ENCODE data around the gene TRIM10.
A peak's percentile ranks its signal among the peaks of the same experiment; 100 is the strongest.

The TRIM10 gene

DNA sequence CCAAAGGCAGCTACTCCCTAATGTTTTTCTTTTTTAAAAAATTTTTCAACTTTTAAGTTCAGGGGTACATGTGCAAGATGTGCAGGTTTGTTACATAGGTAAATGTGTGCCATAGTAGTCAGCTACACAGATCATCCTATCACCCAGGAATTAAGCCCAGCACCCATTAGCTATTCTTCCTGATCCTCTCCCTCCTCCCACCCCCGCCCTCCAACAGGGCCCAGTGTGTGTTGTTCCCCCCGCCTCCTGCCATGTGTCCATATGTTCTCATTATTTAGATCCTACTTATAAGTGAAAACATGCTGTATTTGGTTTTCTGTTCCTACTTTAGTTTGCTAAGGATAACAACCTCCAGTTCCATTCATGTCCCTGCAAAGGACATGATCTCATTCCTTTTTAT, 14.8 kb upstream of the TRIM10 start:
- TF ChIP-seq, protein P1, sequence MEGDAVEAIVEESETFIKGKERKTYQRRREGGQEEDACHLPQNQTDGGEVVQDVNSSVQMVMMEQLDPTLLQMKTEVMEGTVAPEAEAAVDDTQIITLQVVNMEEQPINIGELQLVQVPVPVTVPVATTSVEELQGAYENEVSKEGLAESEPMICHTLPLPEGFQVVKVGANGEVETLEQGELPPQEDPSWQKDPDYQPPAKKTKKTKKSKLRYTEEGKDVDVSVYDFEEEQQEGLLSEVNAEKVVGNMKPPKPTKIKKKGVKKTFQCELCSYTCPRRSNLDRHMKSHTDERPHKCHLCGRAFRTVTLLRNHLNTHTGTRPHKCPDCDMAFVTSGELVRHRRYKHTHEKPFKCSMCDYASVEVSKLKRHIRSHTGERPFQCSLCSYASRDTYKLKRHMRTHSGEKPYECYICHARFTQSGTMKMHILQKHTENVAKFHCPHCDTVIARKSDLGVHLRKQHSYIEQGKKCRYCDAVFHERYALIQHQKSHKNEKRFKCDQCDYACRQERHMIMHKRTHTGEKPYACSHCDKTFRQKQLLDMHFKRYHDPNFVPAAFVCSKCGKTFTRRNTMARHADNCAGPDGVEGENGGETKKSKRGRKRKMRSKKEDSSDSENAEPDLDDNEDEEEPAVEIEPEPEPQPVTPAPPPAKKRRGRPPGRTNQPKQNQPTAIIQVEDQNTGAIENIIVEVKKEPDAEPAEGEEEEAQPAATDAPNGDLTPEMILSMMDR (IDR thresholded peaks at IDR 0.05; ENCODE audit: poor library complexity, severe bottlenecking): no peak
- H3K27ac ChIP-seq (ENCODE audit: poor library complexity, severe bottlenecking): no peak overlapping the region
- peaks cover 44% of the 10 kb centered on the region for H3K27me3 ChIP-seq (ENCODE audit: insufficient read depth, poor library complexity, severe bottlenecking)
- DNase-seq (ENCODE audit: low spot score): no peak
- no peaks in the 10 kb centered on the region for H3K36me3 ChIP-seq (ENCODE audit: low read depth)
- no peak for ATAC-seq (ENCODE audit: low read depth)
- H3K4me3 ChIP-seq (ENCODE audit: severe bottlenecking): no peak overlapping the region
- H3K4me1 ChIP-seq (ENCODE audit: insufficient read depth, poor library complexity, severe bottlenecking): no peaks in the 10 kb centered on the region
- H3K9me3 ChIP-seq (ENCODE audit: severe bottlenecking): peaks cover 5% of the 10 kb centered on the region

DNA sequence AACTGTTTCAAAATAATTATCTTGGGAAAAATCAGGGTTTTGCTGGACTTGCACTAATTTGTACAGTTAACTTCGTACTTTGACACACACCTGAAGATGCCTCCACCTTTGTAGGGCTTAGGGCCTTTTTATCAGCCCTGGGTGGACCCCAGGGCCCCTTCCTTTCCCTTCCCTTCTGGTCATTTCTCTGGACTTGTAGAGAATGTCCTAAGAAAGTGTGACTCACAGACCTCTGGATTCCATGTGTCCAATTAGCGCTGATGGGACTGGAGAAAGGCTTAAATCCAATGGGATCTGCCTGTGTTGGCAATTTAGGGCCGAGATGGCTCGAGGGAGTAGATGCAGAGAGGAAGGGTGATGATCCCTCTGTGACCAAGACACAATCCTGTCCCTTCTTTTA, 11.7 kb upstream of the TRIM10 start:
- no peak for ATAC-seq (ENCODE audit: low read depth)
- no peak overlapping the region for H3K27ac ChIP-seq (ENCODE audit: poor library complexity, severe bottlenecking)
- peaks cover 46% of the 10 kb centered on the region for H3K27me3 ChIP-seq (ENCODE audit: insufficient read depth, poor library complexity, severe bottlenecking)
- DNase-seq (ENCODE audit: low spot score): no peak
- no peaks in the 10 kb centered on the region for H3K4me1 ChIP-seq (ENCODE audit: insufficient read depth, poor library complexity, severe bottlenecking)
- H3K4me3 ChIP-seq (ENCODE audit: severe bottlenecking): no peak overlapping the region
- TF ChIP-seq, protein P1 (IDR thresholded peaks at IDR 0.05; ENCODE audit: poor library complexity, severe bottlenecking): no peak
- no peaks in the 10 kb centered on the region for H3K36me3 ChIP-seq (ENCODE audit: low read depth)
- H3K9me3 ChIP-seq (ENCODE audit: severe bottlenecking): no peaks in the 10 kb centered on the region

DNA sequence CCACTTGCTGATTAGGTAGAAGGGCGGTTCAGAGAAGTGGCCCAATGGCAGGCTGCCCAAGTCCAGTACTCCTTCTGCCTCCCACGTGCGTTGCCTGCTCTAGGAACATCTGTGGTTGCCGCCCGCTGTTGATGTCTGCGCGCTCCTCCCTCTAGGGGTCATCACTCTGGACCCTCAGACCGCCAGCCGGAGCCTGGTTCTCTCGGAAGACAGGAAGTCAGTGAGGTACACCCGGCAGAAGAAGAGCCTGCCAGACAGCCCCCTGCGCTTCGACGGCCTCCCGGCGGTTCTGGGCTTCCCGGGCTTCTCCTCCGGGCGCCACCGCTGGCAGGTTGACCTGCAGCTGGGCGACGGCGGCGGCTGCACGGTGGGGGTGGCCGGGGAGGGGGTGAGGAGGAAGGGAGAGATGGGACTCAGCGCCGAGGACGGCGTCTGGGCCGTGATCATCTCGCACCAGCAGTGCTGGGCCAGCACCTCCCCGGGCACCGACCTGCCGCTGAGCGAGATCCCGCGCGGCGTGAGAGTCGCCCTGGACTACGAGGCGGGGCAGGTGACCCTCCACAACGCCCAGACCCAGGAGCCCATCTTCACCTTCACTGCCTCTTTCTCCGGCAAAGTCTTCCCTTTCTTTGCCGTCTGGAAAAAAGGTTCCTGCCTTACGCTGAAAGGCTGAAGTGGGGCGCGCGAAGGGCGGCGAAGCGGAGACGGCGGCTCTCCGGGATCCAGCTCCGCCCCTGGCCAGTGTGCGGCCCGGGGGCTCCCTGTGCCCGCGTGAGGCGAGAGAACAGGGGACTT, 10.9 kb upstream of the TRIM10 start:
- H3K4me3 ChIP-seq (ENCODE audit: severe bottlenecking): no peak overlapping the region
- peaks cover 38% of the 10 kb centered on the region for H3K27me3 ChIP-seq (ENCODE audit: insufficient read depth, poor library complexity, severe bottlenecking)

GRCh38 chr6:30169658-30170614, 8.9 kb upstream of the TRIM10 start:
- Histone ChIP-seq H3K4me1 (ENCODE audit: insufficient read depth, poor library complexity, severe bottlenecking) (no peaks in the 10 kb centered on the region), H3K4me3 (ENCODE audit: severe bottlenecking) (no peak overlapping the region), H3K27me3 (ENCODE audit: insufficient read depth, poor library complexity, severe bottlenecking) (peaks cover 31% of the 10 kb centered on the region), H3K9me3 (ENCODE audit: severe bottlenecking) (no peaks in the 10 kb centered on the region), H3K27ac (ENCODE audit: poor library complexity, severe bottlenecking) (no peak overlapping the region), H3K36me3 (ENCODE audit: low read depth) (no peaks in the 10 kb centered on the region)
- TF ChIP-seq, protein P1 (IDR thresholded peaks at IDR 0.05; ENCODE audit: poor library complexity, severe bottlenecking): peak; percentile 89
- DNase-seq (ENCODE audit: low spot score) (no peak), ATAC-seq (ENCODE audit: low read depth) (peak; percentile 88)

More for the DNA sequence above, 10.9 kb upstream of the TRIM10 start:
- TF ChIP-seq, protein P1 (IDR thresholded peaks at IDR 0.05; ENCODE audit: poor library complexity, severe bottlenecking): no peak
- Histone ChIP-seq H3K27ac (ENCODE audit: poor library complexity, severe bottlenecking) (no peak overlapping the region), H3K4me1 (ENCODE audit: insufficient read depth, poor library complexity, severe bottlenecking) (no peaks in the 10 kb centered on the region), H3K9me3 (ENCODE audit: severe bottlenecking) (no peaks in the 10 kb centered on the region), H3K36me3 (ENCODE audit: low read depth) (no peaks in the 10 kb centered on the region)
- ATAC-seq (ENCODE audit: low read depth) (peak; percentile 46; the same call in 2 of the 3 replicates), DNase-seq (ENCODE audit: low spot score) (no peak)

All from RWPE2 (cell line).